A673 (cell line): ENCODE data around the gene AKR1A1. TPM values are rescaled to one million over a fixed set of nuclear protein-coding genes. Genes with fewer than 3 reads are reported as not detected.
A peak's percentile ranks its signal among the peaks of the same experiment; 100 is the strongest.
"Not testable (repeated sequence)": the region's sequence is repeated elsewhere in the genome, so short reads cannot be mapped to it uniquely, and the experiment has no call there.

Experiments
- BruUV-seq: library from RNA; stranded (reverse); fragments of 400-500 nt; replicated peaks from 2 replicates; lab custom pipeline; 2021; lab: Mats Ljungman, UMichigan
- CTCF ChIA-PET: fragments of 300-600 bp; sonication (Branson Sonifier 250); formaldehyde crosslinking; loops from one replicate; lab custom pipeline; 2022; ENCODE audit warnings: antibody characterized with exemption; lab: Charles Lee
- POLR2A ChIA-PET: fragments of 300-600 bp; sonication (Branson Sonifier 250); formaldehyde crosslinking; loops from one replicate; lab custom pipeline; 2022; ENCODE audit warnings: antibody characterized with exemption; ENCODE audit not compliant: low non-redundant PET; lab: Charles Lee
- DNase-seq: peaks from one replicate; pipeline ENCODE4 v3.0.0-alpha.2; 2015; ENCODE audit warnings: low spot score
- H3K27ac ChIP-seq: fragments of 200-600 bp; sonication (generic); 2 replicates; pipeline ENCODE4 v1.5.1; 2016; ENCODE audit warnings: mixed run types, low read depth, mild to moderate bottlenecking, mixed read lengths, antibody characterized with exemption, low read length; ENCODE audit not compliant: poor library complexity, severe bottlenecking
- H3K27me3 ChIP-seq: fragments of 200-600 bp; sonication (generic); replicated peaks from 2 replicates; pipeline ENCODE4 v1.6.1; 2017; ENCODE audit warnings: mixed run types, low read depth, mild to moderate bottlenecking, mixed read lengths, antibody characterized with exemption, low read length; ENCODE audit not compliant: insufficient read depth, poor library complexity
- H3K36me3 ChIP-seq: fragments of 200-600 bp; sonication (generic); 2 replicates; pipeline ENCODE4 v1.6.1; 2016; ENCODE audit warnings: mixed run types, mild to moderate bottlenecking, mixed read lengths, antibody characterized with exemption, low read length; ENCODE audit not compliant: insufficient read depth, poor library complexity, severe bottlenecking
- H3K4me1 ChIP-seq: fragments of 200-600 bp; sonication (generic); 2 replicates; pipeline ENCODE4 v1.6.1; 2017; ENCODE audit warnings: mixed run types, mild to moderate bottlenecking, mixed read lengths, antibody characterized with exemption, low read length; ENCODE audit not compliant: insufficient read depth, poor library complexity, severe bottlenecking
- H3K4me3 ChIP-seq: fragments of 200-600 bp; sonication (generic); 2 replicates; pipeline ENCODE4 v1.5.1; 2016; ENCODE audit warnings: low read depth, mixed run types, mild to moderate bottlenecking, mixed read lengths, low read length; ENCODE audit not compliant: poor library complexity, severe bottlenecking
- H3K9me3 ChIP-seq: fragments of 200-600 bp; sonication (generic); 2 replicates; pipeline ENCODE4 v1.6.1; 2016; ENCODE audit warnings: mixed run types, low read depth, mild to moderate bottlenecking, mixed read lengths, antibody characterized with exemption, low read length; ENCODE audit not compliant: poor library complexity, severe bottlenecking
- EZH2 ChIP-seq: fragments of 200-600 bp; sonication (generic); IDR thresholded peaks from 2 replicates; pipeline ENCODE4 v1.6.1; 2017; ENCODE audit warnings: borderline replicate concordance, low read depth, mild to moderate bottlenecking, mixed read lengths, antibody characterized with exemption, low read length; ENCODE audit not compliant: poor library complexity, severe bottlenecking
- intact Hi-C: fragments of 100-400 bp; cut with micrococcal nuclease; formaldehyde crosslinking; loops from one replicate; pipeline ENCODE4 v1.10.0; 2022; ENCODE audit not compliant: unreplicated experiment
- total RNA-seq: library from RNA; stranded (reverse); gene quantifications from 2 replicates; pipeline ENCODE4 v1.2.3, GENCODE V29; 2021
- TF ChIP-seq, protein P1 (sequence below): fragments of 300-800, 200-600 bp; sonication (generic); conservative IDR thresholded peaks from 2 replicates; pipeline ENCODE4 v1.5.1; 2017; ENCODE audit warnings: low read depth, mild to moderate bottlenecking, antibody characterized with exemption, low read length, moderate library complexity, mixed read lengths

Gene AKR1A1
- total RNA-seq, 1 experiment from 2014 or later, result 183 TPM

DNA sequence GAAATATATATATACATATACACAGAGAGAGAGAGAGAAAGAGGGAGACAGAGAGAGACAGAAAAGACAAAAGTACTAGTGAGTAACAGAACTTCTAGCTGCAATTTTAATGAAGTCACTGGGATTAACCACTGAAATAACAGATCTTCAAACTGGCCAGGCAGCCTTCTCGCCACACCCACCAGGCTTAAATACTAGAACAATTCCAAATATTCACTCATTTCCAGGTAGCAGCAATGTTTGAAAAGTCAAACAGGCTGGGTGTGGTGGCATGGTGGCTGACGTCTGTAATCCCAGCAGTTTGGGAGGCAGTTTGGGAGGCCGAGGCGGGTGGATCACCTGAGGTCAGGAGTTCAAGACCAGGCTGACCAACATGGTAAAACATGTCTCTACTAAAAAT lies 34.2 kb upstream of the AKR1A1 start:
- Histone ChIP-seq H3K4me3 (no peak overlapping the region), H3K9me3 (no peaks in the 10 kb centered on the region), H3K27me3 (no peaks in the 10 kb centered on the region), H3K4me1 (peaks cover 23% of the 10 kb centered on the region), H3K27ac (no peak overlapping the region), H3K36me3 (peaks cover 72% of the 10 kb centered on the region)
- POLR2A ChIA-PET, result no interaction called here
- TF ChIP-seq EZH2, result no peak
- TF ChIP-seq, protein P1, sequence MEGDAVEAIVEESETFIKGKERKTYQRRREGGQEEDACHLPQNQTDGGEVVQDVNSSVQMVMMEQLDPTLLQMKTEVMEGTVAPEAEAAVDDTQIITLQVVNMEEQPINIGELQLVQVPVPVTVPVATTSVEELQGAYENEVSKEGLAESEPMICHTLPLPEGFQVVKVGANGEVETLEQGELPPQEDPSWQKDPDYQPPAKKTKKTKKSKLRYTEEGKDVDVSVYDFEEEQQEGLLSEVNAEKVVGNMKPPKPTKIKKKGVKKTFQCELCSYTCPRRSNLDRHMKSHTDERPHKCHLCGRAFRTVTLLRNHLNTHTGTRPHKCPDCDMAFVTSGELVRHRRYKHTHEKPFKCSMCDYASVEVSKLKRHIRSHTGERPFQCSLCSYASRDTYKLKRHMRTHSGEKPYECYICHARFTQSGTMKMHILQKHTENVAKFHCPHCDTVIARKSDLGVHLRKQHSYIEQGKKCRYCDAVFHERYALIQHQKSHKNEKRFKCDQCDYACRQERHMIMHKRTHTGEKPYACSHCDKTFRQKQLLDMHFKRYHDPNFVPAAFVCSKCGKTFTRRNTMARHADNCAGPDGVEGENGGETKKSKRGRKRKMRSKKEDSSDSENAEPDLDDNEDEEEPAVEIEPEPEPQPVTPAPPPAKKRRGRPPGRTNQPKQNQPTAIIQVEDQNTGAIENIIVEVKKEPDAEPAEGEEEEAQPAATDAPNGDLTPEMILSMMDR, result no peak
- intact Hi-C loops, result no loop called here
- CTCF ChIA-PET, result no interaction called here
- BruUV-seq, result no TSS peak
- no peak for DNase-seq

DNA sequence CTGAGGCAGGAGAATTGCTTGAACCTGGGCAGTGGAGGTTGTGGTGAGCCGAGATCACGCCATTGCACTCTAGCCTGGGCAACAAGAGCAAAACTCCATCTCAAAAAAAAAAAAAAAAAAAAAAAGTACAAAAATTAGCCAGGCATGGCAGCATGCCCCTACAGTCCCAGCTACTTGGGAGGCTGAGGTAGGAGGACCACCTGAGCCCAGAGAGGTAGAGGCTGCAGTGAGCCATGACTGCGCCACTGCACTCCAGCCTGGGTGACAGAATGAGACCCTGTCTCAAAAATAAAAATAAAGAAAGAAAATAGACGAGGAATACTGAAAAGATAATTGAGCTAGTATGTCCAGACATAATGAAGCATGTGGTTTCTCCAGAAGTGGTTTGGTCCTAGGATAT lies 32.3 kb upstream of the AKR1A1 start:
- CTCF ChIA-PET, H3K27me3 ChIP-seq, BruUV-seq, H3K9me3 ChIP-seq, H3K27ac ChIP-seq, H3K4me3 ChIP-seq, intact Hi-C loops, DNase-seq: not testable (repeated sequence)
- Histone ChIP-seq H3K36me3 (peaks cover 53% of the 10 kb centered on the region), H3K4me1 (peaks cover 29% of the 10 kb centered on the region)
- POLR2A ChIA-PET, result interaction anchor here (0.6 kb wide), 1 partner anchor 68 kb away, joined by 6 read pairs; no protein-coding TSS in a partner anchor

DNA sequence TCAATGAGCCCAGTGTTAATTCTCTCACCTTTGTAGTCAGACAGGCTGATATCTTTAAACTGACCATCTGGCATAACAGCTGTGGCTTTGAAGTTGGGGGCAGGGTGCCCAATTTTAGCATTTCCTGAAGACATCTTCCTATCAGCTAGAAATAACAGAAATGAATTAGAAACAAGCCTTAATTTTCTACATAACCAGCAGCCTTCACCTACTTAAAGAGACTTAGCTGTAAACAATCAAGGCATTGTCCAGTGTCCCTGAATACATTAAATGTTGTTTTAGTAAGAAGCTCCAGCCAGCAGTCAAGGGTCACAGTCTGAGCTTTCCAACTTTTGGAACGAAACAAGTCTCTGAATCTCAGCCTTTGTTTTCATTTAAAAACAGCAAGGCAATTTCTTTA lies 31.7 kb upstream of the AKR1A1 start:
- Histone ChIP-seq H3K27me3 (no peaks in the 10 kb centered on the region), H3K36me3 (peaks cover 47% of the 10 kb centered on the region), H3K4me3 (peak overlapping the region; percentile 91), H3K27ac (no peak overlapping the region), H3K4me1 (peaks cover 29% of the 10 kb centered on the region), H3K9me3 (no peaks in the 10 kb centered on the region)
- no peak for DNase-seq
- ChIA-PET POLR2A (no interaction called here), CTCF (no interaction called here)
- TF ChIP-seq, protein P1, result no peak
- no peak for TF ChIP-seq EZH2
- TSS peak; percentile 22 for BruUV-seq
- intact Hi-C loops, result no loop called here

DNA sequence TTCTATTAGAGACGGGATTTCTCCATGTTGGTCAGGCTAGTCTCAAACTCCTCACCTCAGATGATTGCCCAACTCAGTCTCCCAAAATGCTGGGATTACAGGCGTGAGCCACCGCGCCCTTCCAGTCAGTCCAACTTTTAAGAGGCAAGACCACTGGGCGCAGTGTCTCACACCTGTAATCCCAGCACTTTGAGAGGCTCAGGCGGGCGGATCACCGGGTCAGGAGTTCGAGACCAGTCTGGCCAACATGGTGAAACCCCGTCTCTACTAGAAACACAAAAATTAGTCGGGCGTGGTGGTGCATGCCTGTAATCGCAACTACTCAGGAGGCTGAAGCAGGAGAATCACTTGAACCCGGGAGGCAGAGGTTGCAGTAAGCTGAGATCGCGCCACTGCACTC lies 30.9 kb upstream of the AKR1A1 start:
- H3K9me3 ChIP-seq, H3K27me3 ChIP-seq, POLR2A ChIA-PET, H3K27ac ChIP-seq, CTCF ChIA-PET, BruUV-seq, DNase-seq, intact Hi-C loops: not testable (repeated sequence)
- Histone ChIP-seq H3K36me3 (peaks cover 42% of the 10 kb centered on the region), H3K4me1 (peaks cover 30% of the 10 kb centered on the region), H3K4me3 (peak overlapping the region; percentile 91)
